Measurements from ENCODE around the gene CHST7.

- TF ChIP-seq, protein P1, sequence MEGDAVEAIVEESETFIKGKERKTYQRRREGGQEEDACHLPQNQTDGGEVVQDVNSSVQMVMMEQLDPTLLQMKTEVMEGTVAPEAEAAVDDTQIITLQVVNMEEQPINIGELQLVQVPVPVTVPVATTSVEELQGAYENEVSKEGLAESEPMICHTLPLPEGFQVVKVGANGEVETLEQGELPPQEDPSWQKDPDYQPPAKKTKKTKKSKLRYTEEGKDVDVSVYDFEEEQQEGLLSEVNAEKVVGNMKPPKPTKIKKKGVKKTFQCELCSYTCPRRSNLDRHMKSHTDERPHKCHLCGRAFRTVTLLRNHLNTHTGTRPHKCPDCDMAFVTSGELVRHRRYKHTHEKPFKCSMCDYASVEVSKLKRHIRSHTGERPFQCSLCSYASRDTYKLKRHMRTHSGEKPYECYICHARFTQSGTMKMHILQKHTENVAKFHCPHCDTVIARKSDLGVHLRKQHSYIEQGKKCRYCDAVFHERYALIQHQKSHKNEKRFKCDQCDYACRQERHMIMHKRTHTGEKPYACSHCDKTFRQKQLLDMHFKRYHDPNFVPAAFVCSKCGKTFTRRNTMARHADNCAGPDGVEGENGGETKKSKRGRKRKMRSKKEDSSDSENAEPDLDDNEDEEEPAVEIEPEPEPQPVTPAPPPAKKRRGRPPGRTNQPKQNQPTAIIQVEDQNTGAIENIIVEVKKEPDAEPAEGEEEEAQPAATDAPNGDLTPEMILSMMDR (IDR thresholded peaks at IDR 0.05), result no peak
- no peak for TF ChIP-seq POLR2A (IDR thresholded peaks at IDR 0.05)
Measured at GRCh38 chrX:46627062-46627461, 53.5 kb downstream of the CHST7 start.
